Daoy (cell line): ENCODE results near the gene ZSCAN20. TPM values are rescaled to one million over a fixed set of nuclear protein-coding genes. Genes with fewer than 3 reads are reported as not detected.
A peak's percentile ranks its signal among the peaks of the same experiment; 100 is the strongest.

Experiments
- DNase-seq: peaks from one replicate; pipeline ENCODE4 v3.0.0-alpha.2; 2015; ENCODE audit warnings: low read depth
- total RNA-seq: library from RNA; depleted of rRNA; stranded (reverse); fragments of >200 nt; shearing (Covaris generic); gene quantifications from 2 replicates; pipeline ENCODE4 v1.2.3, GENCODE V29; 2014

ZSCAN20 gene
- total RNA-seq, 1 experiment from 2014 or later: 5.5 TPM

DNA sequence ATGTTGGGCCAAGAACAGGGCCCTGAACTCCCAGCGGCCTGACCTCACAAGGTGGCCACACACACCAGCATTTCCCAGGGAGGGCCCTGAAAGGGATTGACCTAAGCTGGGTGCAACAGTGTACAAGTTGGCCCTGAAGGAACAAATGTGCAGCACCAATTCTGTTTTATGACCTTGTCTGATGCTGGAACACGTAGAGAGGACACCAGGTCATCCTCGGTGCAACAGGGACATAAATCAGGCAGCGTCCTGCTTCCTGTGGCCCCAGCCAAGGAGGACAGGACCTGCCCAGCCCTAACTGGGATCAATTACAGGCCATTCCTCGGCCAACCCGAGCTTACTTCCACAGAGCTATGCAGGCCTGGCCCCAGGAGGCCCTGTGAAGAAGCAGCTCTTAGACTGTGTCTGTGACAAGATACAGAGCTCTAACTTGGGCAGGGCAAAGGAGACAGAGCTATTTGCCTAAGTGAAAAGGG is 28.7 kb upstream of the ZSCAN20 start:
- no peak for DNase-seq

DNA sequence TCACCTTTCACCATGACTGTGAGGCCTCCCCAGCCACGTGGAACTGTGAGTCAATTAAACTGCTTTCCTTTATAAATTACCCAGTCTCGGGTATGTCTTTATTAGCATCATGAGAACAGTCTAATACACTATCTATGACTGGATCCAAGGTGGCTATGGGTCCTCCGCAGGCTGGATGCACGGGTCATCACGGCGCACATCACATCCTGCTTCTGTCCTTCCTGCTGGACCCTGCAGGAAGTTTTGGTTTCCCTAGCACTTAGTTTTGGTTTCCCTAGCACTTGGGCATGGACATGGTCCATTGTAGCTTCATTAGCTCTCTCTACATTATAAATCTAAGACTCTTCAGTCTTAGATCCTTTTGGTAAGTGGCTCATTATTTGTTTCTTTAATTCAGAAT is 27.3 kb upstream of the ZSCAN20 start:
- no peak for DNase-seq

DNA sequence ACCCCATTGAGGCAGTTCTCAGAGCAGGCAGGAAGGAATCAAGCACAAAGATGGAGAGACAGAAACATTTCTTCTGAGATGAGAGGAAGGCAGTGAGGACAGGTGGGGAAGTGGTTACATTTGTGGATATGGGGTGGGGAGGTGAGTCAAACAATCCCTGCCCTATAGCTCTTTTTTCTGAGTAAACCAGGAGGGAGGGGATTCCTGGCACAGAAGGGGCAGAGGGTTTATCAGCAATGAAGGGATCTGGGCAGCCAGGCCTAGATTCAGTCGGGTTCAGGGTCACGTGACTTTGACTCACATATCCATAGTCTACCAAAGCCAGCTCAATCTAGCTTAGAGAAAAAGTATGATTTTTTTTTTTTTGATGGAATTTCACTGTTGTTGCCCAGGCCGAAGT is 25.9 kb upstream of the ZSCAN20 start:
- no peak for DNase-seq

DNA sequence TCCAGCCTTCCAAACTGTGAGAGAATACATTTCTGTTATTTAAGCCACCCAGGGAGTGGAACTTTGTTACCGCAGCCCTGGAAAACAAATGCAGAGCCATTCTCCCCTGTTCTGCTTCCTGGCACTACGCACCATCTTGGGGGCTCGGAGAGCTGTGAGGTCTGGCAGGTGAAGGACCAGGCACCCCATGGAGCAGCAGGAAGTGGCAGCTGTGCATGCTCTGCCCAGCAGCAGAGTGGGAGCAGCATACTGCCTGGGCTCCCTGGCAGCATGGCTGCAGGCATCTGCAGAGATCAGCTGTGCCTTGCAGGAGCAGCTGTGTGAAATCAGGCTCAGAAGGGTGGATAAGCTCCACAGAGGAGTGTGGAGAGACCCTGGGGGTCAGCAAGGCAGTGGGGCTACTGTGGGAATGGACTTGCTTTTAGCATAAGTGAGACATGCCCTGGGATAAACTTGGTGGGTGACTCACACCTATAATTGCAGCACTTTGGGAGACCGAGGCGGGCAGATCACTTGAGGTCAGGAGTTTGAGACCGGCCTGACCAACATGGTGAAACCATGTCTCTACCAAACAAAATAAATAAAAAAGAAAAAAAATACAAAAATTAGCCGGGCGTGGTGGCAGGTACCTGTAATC is 17.7 kb upstream of the ZSCAN20 start:
- DNase-seq: peak; percentile 79

DNA sequence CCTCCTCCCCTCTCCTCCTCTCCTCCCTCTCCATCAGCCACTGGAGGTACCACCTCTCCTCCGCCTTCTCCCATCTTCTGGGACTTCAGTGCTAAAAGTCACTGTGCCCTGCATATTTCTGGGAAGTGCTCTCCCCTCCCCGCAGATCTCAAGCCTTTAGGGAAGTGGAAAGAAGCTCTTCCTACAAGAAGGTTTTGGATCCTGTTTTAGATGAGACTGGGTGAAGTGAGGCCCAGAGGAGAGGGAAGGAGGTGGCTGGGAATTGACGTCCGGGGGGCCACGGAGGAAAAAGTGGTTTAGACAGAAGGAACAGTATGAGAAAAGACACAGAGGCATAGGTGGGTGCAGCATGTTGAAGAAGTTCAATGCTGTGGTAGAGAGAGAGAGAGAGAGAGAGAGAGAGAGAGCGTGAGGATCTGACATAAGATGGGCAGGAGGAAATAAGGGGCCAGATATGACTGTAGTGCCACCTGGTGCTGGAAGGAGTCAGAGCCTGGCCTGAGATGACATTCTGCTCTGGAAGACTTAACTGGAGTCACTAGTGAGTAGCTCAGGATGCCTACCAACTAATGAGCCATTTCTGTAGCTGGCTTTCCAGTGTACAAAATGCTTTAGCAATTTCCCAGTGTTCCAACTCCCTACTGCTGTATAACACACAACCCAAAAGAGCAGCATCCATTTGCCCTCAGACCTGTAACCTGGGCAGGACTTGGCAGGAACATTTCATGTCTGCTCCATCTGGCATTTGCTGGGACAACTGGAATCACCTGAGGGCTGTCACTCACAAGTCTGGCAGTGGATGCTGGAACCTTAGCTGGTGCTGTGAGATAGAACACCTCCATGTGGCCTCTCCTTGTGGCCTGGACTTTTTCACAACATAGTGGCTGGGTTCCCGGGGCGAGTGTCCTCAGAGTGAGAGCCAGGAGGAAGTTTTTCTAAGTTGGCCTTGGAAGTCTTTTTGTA is 16.6 kb upstream of the ZSCAN20 start:
- DNase-seq: peak; percentile 89

DNA sequence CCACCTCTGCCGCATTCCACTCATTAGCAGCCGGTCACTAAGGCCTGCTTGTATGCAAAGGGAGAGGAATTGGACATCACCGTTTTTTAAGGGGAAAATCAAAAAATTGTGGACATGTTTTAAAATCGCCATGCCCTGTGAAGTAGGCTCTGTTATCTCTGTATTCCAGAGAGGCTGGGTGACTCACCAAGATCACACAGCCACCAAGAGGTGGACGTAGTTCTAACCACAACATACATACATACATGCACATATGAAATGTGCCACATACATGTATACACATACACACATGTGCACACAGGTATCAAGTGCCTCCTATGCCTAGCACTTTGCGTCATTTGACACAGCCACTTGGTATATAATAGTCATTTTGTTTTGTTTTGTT is 16.0 kb upstream of the ZSCAN20 start:
- no peak for DNase-seq

DNA sequence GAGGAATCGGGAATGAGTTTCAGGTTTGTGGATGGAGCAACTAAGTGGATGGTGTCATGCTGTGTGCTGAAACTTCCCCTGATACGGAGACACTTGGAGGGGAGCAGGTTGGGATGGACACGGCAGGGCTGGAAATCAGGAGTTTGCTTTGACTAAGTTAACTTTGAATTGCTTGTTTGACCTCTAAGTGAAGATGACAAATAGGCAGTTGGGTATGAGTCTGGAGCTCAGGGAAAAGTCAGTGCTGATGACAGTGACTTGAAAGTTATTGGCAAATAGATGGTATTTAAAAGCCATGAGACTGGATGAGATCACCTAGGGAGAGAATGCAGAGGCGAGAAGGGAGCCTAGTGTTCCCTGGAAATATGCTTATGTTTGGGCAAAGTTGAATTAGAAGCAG is 12.8 kb upstream of the ZSCAN20 start:
- DNase-seq: no peak

DNA sequence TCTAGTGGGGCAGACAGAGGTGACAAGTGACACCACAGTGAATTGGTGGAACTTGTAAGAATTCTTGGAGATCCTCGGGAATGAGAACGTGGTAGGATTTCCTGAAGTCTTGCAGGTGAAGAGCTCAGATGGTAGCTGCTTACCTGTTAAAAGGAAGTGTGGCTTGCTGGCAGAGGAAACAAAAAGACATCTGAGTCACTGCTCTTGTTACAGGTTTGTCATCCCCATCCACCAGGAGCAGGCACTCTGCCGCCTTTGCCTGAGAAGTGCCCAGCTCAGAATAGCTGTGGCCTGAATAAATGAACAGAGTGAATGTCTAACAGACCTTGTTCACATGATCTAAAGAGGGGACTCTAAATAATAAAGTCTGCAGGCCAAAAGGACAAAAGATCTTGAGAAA is 12.3 kb upstream of the ZSCAN20 start:
- no peak for DNase-seq

DNA sequence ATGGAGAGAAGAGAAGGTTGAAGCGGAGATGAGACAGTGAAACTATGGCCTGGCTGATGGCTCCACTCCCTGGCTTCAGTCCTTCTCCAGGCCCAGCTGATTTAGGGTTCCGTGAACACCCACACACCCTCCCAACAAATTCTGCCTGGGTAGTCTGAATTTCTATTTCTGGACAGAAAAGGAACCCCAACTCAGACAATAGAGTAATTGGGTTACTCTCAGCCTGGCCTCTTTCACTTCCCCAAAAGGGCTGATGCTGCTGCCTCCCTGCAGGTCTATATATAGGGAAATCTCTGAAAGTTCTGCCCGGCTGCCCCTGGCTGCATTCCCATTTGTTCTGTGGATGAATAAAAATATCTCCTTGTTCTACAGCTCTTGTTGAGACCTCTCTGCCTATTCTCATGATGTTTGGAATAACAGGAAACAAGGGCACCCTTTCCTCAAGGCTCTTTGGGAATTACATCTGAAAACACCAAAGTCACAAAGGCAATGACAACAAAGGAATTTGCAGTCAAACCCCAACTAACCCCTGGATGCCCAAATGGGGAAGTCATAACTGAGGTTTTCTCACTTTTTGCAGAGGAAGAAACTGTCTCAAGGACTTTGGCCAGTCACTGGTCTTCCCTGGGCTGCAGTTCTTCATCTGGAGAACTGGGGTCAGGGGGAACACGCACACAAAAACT is 11.4 kb upstream of the ZSCAN20 start:
- no peak for DNase-seq

DNA sequence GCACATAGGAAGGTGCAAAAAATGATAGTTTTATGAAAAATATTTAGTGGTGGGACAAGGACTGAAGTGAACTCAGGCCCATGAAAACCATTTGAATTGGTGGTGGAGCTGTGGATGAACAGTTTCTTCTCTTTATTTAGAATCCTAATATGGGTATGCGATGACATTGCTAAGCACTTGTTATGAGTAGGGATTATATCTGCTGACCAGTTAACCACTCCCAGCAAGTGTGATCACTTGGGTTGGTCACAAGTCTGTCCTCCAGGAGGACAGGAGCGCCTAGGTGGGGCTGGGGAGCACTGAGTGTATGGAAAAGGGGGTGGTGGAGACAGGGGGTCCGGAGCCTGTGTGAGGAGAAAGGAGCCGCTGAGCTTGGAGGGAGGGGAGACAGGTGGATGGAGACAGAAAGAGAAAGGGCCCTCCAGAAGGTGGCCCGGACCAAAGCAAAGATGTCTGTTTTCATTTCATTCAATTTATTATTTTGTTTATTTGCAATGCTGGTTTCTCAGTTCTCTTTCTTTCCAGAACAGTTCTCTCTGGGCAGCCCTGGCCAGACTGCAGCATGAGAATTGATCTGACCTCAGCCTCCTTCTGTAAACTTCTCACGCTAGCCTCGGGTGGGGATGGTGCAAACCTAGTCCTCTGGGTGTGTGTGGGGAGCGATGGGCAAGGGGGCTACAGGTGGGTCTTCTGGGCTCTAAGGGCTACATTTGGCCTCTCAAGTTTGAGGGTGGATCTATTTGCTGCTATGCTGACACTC is 9.9 kb upstream of the ZSCAN20 start:
- no peak for DNase-seq

DNA sequence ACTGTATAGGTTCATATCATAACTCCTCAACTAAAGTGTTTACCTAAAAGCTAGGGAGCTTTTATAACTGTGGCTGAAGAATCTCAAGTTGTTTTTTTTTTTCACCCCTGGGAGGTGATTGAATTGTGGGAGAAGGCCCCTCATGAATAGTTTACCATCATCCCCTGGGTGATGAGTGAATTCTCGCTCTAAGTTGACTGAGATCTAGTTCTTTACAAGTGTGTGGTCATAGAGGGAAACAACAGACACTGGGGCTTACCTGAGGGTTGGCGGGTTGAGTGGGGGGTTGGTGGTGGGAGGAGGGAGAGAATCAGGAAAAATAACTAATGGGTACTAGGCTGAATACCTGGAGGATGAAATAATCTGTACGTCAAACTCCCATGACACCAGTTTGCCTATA is 7.9 kb upstream of the ZSCAN20 start:
- DNase-seq: no peak

DNA sequence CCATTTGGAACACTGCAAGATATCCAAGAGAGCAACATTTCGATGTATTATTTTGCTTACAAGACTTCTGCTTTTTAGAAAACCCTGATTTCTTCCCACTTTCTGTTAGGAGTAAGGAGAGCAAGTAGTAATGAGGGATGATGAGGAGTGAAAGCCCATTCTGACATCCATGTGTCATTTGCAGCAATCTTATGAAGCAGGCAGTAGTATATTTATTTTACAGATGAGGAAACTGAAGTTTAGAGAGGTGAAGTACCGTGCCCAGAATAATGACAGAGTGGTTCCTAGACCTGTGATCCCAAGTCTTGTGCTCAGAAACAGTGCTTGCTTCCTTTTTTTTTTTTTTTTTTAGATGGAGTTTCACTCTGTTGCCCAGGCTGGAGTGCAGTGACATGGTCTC is 7.1 kb upstream of the ZSCAN20 start:
- DNase-seq: no peak

DNA sequence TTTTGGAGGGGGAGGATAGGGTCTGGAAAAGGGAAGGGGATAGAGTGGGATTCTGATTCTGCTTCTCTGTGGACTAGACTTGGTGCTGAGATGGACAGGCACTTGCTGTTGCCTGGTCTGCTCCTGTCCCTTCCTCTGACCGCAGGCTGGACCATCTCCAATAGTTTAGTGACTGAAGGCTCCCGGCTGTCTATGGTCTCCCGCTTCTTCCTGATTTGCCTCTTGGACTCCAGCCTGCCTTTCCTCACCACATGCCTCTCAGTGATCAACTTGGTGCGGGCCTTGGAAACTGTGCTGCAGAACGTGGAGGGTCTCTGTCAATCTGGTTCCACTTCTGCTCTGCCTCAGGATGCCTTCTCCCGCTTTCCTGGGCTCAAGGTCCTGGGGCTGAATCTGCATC is 6.3 kb upstream of the ZSCAN20 start:
- DNase-seq: no peak

DNA sequence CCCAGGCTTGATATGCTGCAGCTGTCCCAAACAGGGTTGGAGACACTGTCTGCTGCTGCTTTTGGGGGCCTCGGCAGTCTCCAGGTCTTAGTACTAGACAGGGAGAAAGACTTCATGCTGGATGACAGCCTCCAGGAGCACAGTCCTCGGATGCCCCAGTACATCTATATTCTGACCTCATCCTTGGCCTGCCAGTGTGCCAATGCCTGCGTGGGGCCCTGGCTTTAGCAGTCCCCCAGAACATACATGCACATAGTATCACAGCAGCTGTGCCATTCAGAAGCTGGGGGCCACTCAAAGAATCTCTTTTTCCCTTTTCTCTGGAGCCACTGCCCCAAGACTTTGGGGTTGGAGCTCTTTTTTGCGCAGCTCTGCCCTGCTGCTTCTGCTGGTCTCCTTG is 4.4 kb upstream of the ZSCAN20 start:
- no peak for DNase-seq

DNA sequence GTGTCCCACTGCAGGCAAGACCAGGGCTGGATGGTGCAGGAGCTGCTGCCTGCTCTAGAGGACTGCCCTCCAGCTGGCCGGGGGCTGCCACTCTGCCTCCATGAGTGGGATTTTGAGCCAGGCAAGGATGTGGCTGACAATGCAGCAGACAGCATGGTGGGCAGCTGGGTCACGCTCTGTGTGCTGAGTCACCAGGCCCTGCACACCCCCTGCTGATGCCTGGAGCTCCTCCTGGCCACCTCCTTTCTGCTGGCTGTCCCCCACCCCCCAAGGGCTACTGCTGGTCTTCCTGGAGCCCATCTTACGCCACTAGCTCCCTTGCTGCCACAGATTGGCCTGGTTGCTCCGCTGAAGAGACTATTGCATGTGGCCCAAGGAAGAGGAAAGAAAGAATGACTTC is 3.9 kb upstream of the ZSCAN20 start:
- peak; percentile 71 for DNase-seq

DNA sequence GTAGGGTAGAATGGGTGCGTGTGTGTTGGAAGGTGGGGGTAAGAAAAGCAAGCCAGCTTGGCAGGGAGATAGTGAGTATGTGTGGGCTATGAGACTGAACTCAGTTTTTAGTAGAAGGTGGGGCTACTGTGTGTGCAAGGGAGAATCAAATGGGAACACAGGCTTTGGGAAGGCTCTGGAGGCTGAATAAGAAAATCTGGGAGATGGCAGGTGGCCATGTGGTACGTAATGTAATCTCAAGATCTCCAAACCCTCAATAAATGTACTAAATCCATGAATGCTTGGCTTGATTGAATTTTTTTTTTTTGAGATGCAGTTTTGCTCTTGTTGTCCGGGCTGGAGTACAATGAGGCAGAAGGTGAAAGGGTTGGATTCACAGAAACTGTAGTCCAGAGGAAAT is 3.5 kb upstream of the ZSCAN20 start:
- DNase-seq: no peak

DNA sequence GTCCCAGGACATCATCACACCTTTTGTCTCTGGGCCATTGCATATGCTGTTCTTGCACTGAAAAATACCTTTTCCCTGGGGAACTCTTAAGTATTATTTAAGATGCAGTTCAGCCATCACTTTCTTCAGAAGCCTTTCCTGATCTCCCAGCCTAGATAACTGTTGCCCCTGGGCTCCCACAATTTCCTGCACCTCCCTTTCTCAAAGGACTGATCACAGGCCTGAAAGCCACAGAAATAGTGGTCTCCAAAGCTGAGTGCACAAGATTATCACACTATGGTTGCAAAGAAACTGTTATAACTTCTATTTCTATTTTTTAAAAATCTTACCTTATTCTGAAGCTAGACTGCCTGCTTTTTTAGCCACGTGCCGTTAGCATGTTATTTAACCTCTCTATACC is 2.8 kb upstream of the ZSCAN20 start:
- no peak for DNase-seq

DNA sequence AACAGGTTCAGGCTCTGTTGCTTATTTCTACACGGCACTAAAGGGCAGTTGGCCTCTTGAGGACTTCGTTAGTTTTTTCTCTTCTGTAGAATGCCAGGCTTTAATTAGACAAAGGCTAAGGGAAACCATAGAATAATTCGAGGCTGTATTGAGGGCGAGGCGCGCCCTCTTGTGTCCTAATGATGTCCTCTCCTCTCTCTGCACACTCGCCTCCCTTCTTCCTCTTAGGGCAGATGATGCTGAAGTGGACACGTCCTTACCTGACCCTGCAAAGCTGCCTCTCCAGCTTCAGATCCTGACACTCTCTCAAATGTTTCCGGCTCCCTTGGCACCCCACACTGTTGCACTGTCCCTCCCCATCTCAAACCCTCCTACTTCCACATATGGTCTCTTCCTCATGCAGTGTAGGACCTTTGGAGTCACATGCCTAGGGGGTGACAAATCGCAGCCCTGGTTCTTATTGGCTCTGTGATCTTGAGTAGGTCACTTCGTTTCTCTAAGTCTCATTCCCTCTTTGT is 1.9 kb upstream of the ZSCAN20 start:
- peak; percentile 83 for DNase-seq

DNA sequence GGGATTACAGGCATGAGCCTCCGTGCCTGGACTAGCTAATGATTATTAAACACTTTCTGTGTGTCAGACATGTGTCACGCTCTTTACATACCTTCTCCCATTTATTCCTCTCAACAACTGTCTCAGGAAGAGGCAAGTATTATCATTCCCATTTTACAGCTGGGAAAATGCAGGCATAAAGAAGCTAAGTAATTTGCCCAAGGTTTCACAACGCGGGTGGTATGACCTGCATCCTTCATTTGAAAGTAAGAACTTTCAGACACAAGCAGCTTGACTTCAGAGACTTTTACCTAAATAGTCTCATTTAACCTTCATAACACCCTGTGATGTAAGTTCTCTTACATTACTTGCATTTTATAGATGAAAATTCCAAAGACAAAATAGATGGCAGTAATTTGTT is 1.0 kb upstream of the ZSCAN20 start:
- DNase-seq: no peak

DNA sequence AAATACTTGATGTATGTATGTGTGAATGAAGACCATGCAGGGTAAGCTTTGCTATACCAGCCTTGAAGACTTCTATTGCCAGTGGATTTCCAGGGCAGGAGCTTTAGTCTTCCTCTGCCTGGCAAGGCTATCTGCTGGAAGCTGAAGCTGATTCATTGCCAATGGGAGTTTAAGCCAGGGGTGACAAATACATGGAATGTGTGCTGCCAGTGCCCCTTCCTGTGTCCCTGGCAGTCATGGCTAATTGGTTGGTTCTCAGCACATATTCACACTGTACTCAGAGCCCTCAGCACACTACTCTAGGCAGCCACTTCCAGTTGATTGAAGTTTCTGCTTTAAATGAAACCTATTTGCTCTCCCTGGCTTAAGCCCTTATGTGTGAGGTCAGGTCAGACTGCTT is 1.5 kb downstream of the ZSCAN20 start:
- peak; percentile 44 for DNase-seq

DNA sequence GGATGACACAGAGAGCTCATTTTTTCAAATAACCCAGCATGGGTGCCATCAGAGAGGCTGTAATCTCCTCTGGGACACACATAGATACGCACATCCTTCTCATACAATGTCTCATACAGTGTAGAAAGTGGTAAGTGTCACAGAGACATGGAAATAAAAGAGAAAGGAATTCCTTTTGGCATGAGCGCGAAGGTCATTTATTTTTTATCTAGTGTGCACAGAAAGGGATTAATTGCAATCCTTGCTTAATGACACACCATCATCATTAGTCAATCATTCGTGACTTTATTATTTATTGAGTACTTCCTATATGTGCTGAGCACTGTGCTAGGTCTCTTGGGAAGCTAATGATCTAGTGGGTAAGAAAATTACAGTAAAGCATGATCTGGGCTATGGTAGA is 5.0 kb downstream of the ZSCAN20 start:
- DNase-seq: no peak

DNA sequence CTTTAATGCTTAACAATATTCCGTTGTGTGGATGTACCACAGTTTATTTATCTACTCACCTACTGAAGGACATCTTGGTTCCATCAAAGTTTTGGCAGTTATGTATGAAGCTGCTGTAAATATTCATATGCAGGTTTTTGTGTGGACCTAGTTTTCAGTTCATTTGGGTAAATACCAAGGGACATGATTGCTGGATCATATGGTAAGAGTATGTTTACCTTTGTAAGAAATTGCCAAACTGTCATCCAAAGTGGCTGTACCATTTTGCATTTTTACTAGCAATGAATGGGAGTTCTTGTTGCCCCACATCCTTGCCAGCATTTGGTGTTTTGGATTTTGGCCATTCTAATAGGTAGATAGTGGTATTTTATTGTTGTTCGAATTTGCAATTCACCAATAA is 10.0 kb downstream of the ZSCAN20 start:
- no peak for DNase-seq
